MM.1S (cell line): ENCODE measurements around the gene POLG2.
A peak's percentile ranks its signal among the peaks of the same experiment; 100 is the strongest.

Experiments
- DNase-seq: peaks from one replicate; pipeline ENCODE4 v3.0.0-alpha.2; 2015
- H2AFZ ChIP-seq: fragments of 300-600 bp; sonication (generic); 2 replicates; pipeline ENCODE4 v1.6.0; 2016; ENCODE audit warnings: antibody characterized with exemption, low read length
- H3F3A ChIP-seq: fragments of 300-600 bp; sonication (generic); 2 replicates; pipeline ENCODE4 v1.6.1; 2016; ENCODE audit warnings: mild to moderate bottlenecking, antibody characterized with exemption, low read length, moderate library complexity, mixed read lengths; ENCODE audit not compliant: insufficient read depth
- H3K27ac ChIP-seq: fragments of 300-600 bp; sonication (generic); 2 replicates; pipeline ENCODE4 v1.5.1; 2016; ENCODE audit warnings: mild to moderate bottlenecking, low read length
- H3K27me3 ChIP-seq: fragments of 300-600 bp; sonication (generic); replicated peaks from 2 replicates; pipeline ENCODE4 v1.6.0; 2016; ENCODE audit warnings: low read length; ENCODE audit not compliant: insufficient read depth
- H3K36me3 ChIP-seq: fragments of 300-600 bp; sonication (generic); replicated peaks from 2 replicates; pipeline ENCODE4 v1.6.1; 2016; ENCODE audit warnings: mild to moderate bottlenecking, low read length, mixed read lengths; ENCODE audit not compliant: insufficient read depth
- H3K4me1 ChIP-seq: fragments of 300-600 bp; sonication (generic); 2 replicates; pipeline ENCODE4 v1.6.1; 2016; ENCODE audit warnings: low read length, mixed read lengths
- H3K4me2 ChIP-seq: fragments of 300-600 bp; sonication (generic); 2 replicates; pipeline ENCODE4 v1.6.0; 2016; ENCODE audit warnings: low read depth, low read length
- H3K4me3 ChIP-seq: fragments of 300-600 bp; sonication (generic); 2 replicates; pipeline ENCODE4 v1.5.1; 2016; ENCODE audit warnings: low read length, mixed read lengths
- H3K79me2 ChIP-seq: fragments of 300-600 bp; sonication (generic); 2 replicates; pipeline ENCODE4 v1.6.1; 2016; ENCODE audit warnings: mixed run types, low read length, mixed read lengths
- H3K9ac ChIP-seq: fragments of 300-600 bp; sonication (generic); 2 replicates; pipeline ENCODE4 v1.6.1; 2016; ENCODE audit warnings: low read length, mixed read lengths
- H3K9me2 ChIP-seq: fragments of 300-600 bp; sonication (generic); replicated peaks from 2 replicates; pipeline ENCODE4 v1.6.1; 2016; ENCODE audit warnings: mild to moderate bottlenecking, low read length, mixed read lengths; ENCODE audit not compliant: insufficient read depth
- H3K9me3 ChIP-seq: fragments of 300-600 bp; sonication (generic); replicated peaks from 2 replicates; pipeline ENCODE4 v1.6.1; 2016; ENCODE audit warnings: mild to moderate bottlenecking, low read length, mixed read lengths; ENCODE audit not compliant: insufficient read depth
- H4K20me1 ChIP-seq: fragments of 300-600 bp; sonication (generic); 2 replicates; pipeline ENCODE4 v1.6.1; 2016; ENCODE audit warnings: mild to moderate bottlenecking, low read length, moderate library complexity, mixed read lengths; ENCODE audit not compliant: insufficient read depth
- CTCF ChIP-seq: fragments of 300-600 bp; sonication (generic); IDR thresholded peaks from 2 replicates; pipeline ENCODE4 v1.5.1; 2016; ENCODE audit warnings: antibody characterized with exemption, low read length, mixed read lengths
- EZH2 ChIP-seq: fragments of 300-600 bp; sonication (generic); optimal IDR thresholded peaks from 2 replicates; pipeline ENCODE3; 2017; ENCODE audit warnings: low read depth, mild to moderate bottlenecking, antibody characterized with exemption, low read length, mixed read lengths
- EZH2phosphoT487 ChIP-seq: fragments of 300-600 bp; sonication (generic); IDR thresholded peaks from 2 replicates; pipeline ENCODE4 v1.6.1; 2018; ENCODE audit warnings: antibody characterized with exemption, low read length

The POLG2 gene

DNA sequence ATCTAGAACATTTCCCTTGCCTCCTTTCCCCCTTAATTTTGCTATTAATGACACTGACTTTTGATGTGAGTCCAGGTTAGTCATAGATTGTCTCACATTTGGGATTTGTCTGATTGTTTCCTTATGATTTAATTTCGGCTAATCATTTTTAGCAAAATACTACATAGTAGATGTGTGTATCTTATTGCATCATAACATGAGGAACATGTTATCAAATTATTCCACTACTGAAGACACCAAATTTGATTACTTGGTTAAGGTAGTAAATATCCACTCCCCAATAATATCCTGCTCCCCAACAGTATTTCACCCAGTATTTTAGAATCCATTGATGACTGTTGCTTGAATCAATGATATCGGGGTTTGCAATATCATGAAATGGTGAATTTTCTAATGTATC is 2.7 kb downstream of the POLG2 start:
- H3K4me1 ChIP-seq = peaks cover 15% of the 10 kb centered on the region; the same call in 1 of the 2 replicates
- H3K36me3 ChIP-seq = 0 out of 2 replicates have a peak, but pooled peaks cover 5% of the 10 kb centered on the region
- H3K9me2 ChIP-seq = no peaks in the 10 kb centered on the region
- no peak overlapping the region for H3K9ac ChIP-seq
- no peaks in the 10 kb centered on the region for H3K9me3 ChIP-seq
- no peak overlapping the region for H3K27ac ChIP-seq
- H3K27me3 ChIP-seq = no peaks in the 10 kb centered on the region
- H4K20me1 ChIP-seq = no peaks in the 10 kb centered on the region; the same call in 1 of the 2 replicates
- no peak overlapping the region for H3K4me3 ChIP-seq
- H3F3A ChIP-seq = peaks cover 29% of the 10 kb centered on the region
- no peak overlapping the region for H2AFZ ChIP-seq
- no peak overlapping the region for H3K4me2 ChIP-seq
- TF ChIP-seq EZH2 (no peak), CTCF (no peak), EZH2phosphoT487 (no peak)
- no peak for DNase-seq
- peaks cover 27% of the 10 kb centered on the region for H3K79me2 ChIP-seq

- H3F3A ChIP-seq = peaks cover 14% of the 10 kb centered on the region
- DNase-seq = peak; percentile 49
- peaks cover 27% of the 10 kb centered on the region for H3K79me2 ChIP-seq
- no peak overlapping the region for H3K9ac ChIP-seq
- H3K9me2 ChIP-seq = no peaks in the 10 kb centered on the region
- no peak for TF ChIP-seq EZH2phosphoT487
- no peak for TF ChIP-seq EZH2
- TF ChIP-seq CTCF = peak; percentile 55
- no peaks in the 10 kb centered on the region for H3K27me3 ChIP-seq
- no peaks in the 10 kb centered on the region for H3K9me3 ChIP-seq
- H3K4me1 ChIP-seq = peaks cover under 1% of the 10 kb centered on the region; the same call in 1 of the 2 replicates
- H3K4me3 ChIP-seq = no peak overlapping the region
- 0 out of 2 replicates have a peak, but pooled peaks cover 5% of the 10 kb centered on the region for H3K36me3 ChIP-seq
- no peak overlapping the region for H2AFZ ChIP-seq
- H3K27ac ChIP-seq = no peak overlapping the region
- H4K20me1 ChIP-seq = no peaks in the 10 kb centered on the region
- H3K4me2 ChIP-seq = no peak overlapping the region
Observed at GRCh38 chr17:64492481-64493109, 4.3 kb downstream of the POLG2 start.

DNA sequence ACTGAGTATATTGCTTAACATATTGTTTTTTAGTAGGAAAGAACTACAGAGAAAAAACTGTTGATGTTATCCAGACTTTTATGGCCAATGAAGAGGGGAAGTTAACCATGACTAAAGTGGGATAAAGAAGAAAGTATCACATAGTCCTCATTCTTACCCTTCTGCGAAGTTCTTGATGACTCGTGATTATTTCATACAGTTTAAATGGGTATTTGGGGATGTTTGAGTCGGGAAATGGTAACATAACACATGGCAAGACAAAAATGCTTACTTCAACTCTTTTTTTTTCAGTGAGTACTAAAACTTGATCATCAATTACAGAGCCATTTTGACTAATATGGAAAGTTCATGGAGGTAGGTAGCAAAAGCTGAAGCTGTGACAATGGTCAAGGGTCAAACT is 4.9 kb downstream of the POLG2 start:
- H3K27me3 ChIP-seq = no peaks in the 10 kb centered on the region
- no peaks in the 10 kb centered on the region for H3K9me3 ChIP-seq
- no peak for DNase-seq
- H3K4me2 ChIP-seq = no peak overlapping the region
- no peaks in the 10 kb centered on the region for H3K4me1 ChIP-seq
- H3K9ac ChIP-seq = no peak overlapping the region
- peaks cover 27% of the 10 kb centered on the region for H3K79me2 ChIP-seq
- no peaks in the 10 kb centered on the region for H4K20me1 ChIP-seq
- H2AFZ ChIP-seq = no peak overlapping the region
- H3K27ac ChIP-seq = no peak overlapping the region
- H3F3A ChIP-seq = peaks cover 8% of the 10 kb centered on the region
- no peaks in the 10 kb centered on the region for H3K9me2 ChIP-seq
- no peak overlapping the region for H3K4me3 ChIP-seq
- H3K36me3 ChIP-seq = 0 out of 2 replicates have a peak, but pooled peaks cover 5% of the 10 kb centered on the region
- TF ChIP-seq CTCF = no peak
- no peak for TF ChIP-seq EZH2phosphoT487
- no peak for TF ChIP-seq EZH2
